IMR-90 (cell line): ENCODE data around the gene SERPINB5. TPM values are rescaled to one million over a fixed set of nuclear protein-coding genes. Genes with fewer than 3 reads are reported as not detected.

Experiments used
- ATAC-seq: fragments of 200-7000 bp; cut with Tn5 transposase; 2 replicates; pipeline ENCODE4 v1.9.1; 2020; ENCODE audit warnings: low read depth, mild to moderate bottlenecking, moderate library complexity
- BruUV-seq: library from RNA; stranded (reverse); fragments of 400-500 nt; replicated peaks from 2 replicates; lab custom pipeline; 2021; lab: Mats Ljungman, UMichigan
- CTCF ChIA-PET: fragments of 300-600 bp; formaldehyde crosslinking; extraction: SDS; loops from one replicate; lab custom pipeline; 2021; ENCODE audit warnings: antibody characterized with exemption; lab: Yijun Ruan, JAX
- POLR2A ChIA-PET: fragments of 300-600 bp; sonication (Branson Sonifier 250); formaldehyde crosslinking; loops from one replicate; lab custom pipeline; 2022; ENCODE audit warnings: antibody characterized with exemption; ENCODE audit not compliant: unreplicated experiment; lab: Charles Lee
- DNase-seq: peaks from one replicate; pipeline ENCODE4 v3.0.0; 2013
- H2AFZ ChIP-seq: replicated peaks from 2 replicates; pipeline ENCODE3; 2013; ENCODE audit warnings: low read length, mild to moderate bottlenecking; ENCODE audit not compliant: poor library complexity
- H2AK5ac ChIP-seq: 2 replicates; pipeline ENCODE4 v1.6.1; 2013; ENCODE audit warnings: low read depth, low read length, inconsistent platforms
- H2AK9ac ChIP-seq: replicated peaks from 2 replicates; pipeline ENCODE3; 2013; ENCODE audit warnings: mild to moderate bottlenecking, low read depth, low read length, moderate library complexity; ENCODE audit not compliant: poor library complexity
- H2BK120ac ChIP-seq: 2 replicates; pipeline ENCODE4 v1.6.1; 2013; ENCODE audit warnings: low read depth, low read length, inconsistent platforms
- H2BK15ac ChIP-seq: 3 replicates; pipeline ENCODE4 v1.6.1; 2013; ENCODE audit warnings: low read depth, low read length, inconsistent platforms
- H2BK20ac ChIP-seq: 2 replicates; pipeline ENCODE4 v1.6.1; 2013; ENCODE audit warnings: low read depth, mild to moderate bottlenecking, inconsistent platforms, low read length, moderate library complexity
- H2BK5ac ChIP-seq: 2 replicates; pipeline ENCODE4 v1.6.1; 2013; ENCODE audit warnings: mild to moderate bottlenecking, low read depth, low read length, inconsistent platforms; ENCODE audit not compliant: poor library complexity, severe bottlenecking
- H3K14ac ChIP-seq: replicated peaks from 2 replicates; pipeline ENCODE4 v1.6.1; 2013; ENCODE audit warnings: low read depth, low read length, inconsistent platforms
- H3K18ac ChIP-seq: 2 replicates; pipeline ENCODE4 v1.6.1; 2013; ENCODE audit warnings: low read depth, low read length, control low read depth
- H3K23ac ChIP-seq: 2 replicates; pipeline ENCODE4 v1.6.1; 2013; ENCODE audit warnings: low read depth, low read length, inconsistent platforms
- H3K27ac ChIP-seq: 2 replicates; pipeline ENCODE4 v1.5.1; 2013; ENCODE audit warnings: mild to moderate bottlenecking, control low read depth, low read length; ENCODE audit not compliant: insufficient read depth
- H3K27me3 ChIP-seq: 2 replicates; pipeline ENCODE4 v1.6.1; 2013; ENCODE audit warnings: low read length; ENCODE audit not compliant: control insufficient read depth, insufficient read depth
- H3K36me3 ChIP-seq: 2 replicates; pipeline ENCODE4 v1.6.1; 2013; ENCODE audit warnings: low read length, mixed read lengths; ENCODE audit not compliant: control insufficient read depth, insufficient read depth
- H3K4ac ChIP-seq: 2 replicates; pipeline ENCODE4 v1.6.1; 2013; ENCODE audit warnings: low read depth, low read length, inconsistent platforms
- H3K4me1 ChIP-seq: 2 replicates; pipeline ENCODE4 v1.6.1; 2013; ENCODE audit warnings: low read length, mixed read lengths; ENCODE audit not compliant: control insufficient read depth, insufficient read depth
- H3K4me2 ChIP-seq: 2 replicates; pipeline ENCODE4 v1.6.1; 2013; ENCODE audit warnings: low read depth, mild to moderate bottlenecking, control low read depth, low read length, moderate library complexity
- H3K4me3 ChIP-seq: 2 replicates; pipeline ENCODE4 v1.5.1; 2013; ENCODE audit warnings: low read depth, mild to moderate bottlenecking, control low read depth, low read length, moderate library complexity; ENCODE audit not compliant: insufficient read depth
- H3K56ac ChIP-seq: 2 replicates; pipeline ENCODE4 v1.6.1; 2013; ENCODE audit warnings: low read length, inconsistent platforms; ENCODE audit not compliant: insufficient read depth; ENCODE audit errors: extremely low read depth
- H3K79me1 ChIP-seq, 2 experiments: 2 replicates each; pipeline ENCODE4 v1.6.1; 2013; ENCODE audit warnings: low read length in 2 of 2, inconsistent platforms in 1 of 2, low read depth in 1 of 2
- H3K9ac ChIP-seq: 2 replicates; pipeline ENCODE4 v1.6.1; 2013; ENCODE audit warnings: low read depth, low read length, control low read depth
- H3K9me1 ChIP-seq: 2 replicates; pipeline ENCODE4 v1.6.1; 2013; ENCODE audit warnings: low read length, inconsistent platforms; ENCODE audit not compliant: insufficient read depth
- H3K9me3 ChIP-seq: 2 replicates; pipeline ENCODE4 v1.6.1; 2013; ENCODE audit warnings: low read length; ENCODE audit not compliant: control insufficient read depth, insufficient read depth
- H4K20me1 ChIP-seq: 2 replicates; pipeline ENCODE4 v1.6.1; 2013; ENCODE audit warnings: low read length, inconsistent platforms; ENCODE audit not compliant: insufficient read depth
- H4K5ac ChIP-seq: 2 replicates; pipeline ENCODE4 v1.6.1; 2013; ENCODE audit warnings: mild to moderate bottlenecking, low read depth, low read length, control low read depth
- H4K8ac ChIP-seq, 2 experiments: 2 replicates each; pipeline ENCODE4 v1.6.1; 2013; ENCODE audit warnings: low read depth in 2 of 2, low read length in 2 of 2, control low read depth in 1 of 2, inconsistent platforms in 1 of 2
- H4K91ac ChIP-seq: 2 replicates; pipeline ENCODE4 v1.6.1; 2013; ENCODE audit warnings: low read depth, low read length, inconsistent platforms; ENCODE audit not compliant: insufficient read depth
- BHLHE40 ChIP-seq: fragments of 150-350 bp; IDR thresholded peaks from 2 replicates; pipeline ENCODE4 v1.6.1; 2016; ENCODE audit warnings: mild to moderate bottlenecking, low read depth, low read length
- CEBPB ChIP-seq: IDR thresholded peaks from 2 replicates; pipeline ENCODE4 v1.6.1; 2012; ENCODE audit warnings: low read depth, low read length, improper control_type of control experiment
- CHD1 ChIP-seq: IDR thresholded peaks from 2 replicates; pipeline ENCODE4 v1.6.1; 2012; ENCODE audit warnings: low read depth, low read length, improper control_type of control experiment
- MAZ ChIP-seq: IDR thresholded peaks from 2 replicates; pipeline ENCODE4 v1.6.1; 2012; ENCODE audit warnings: low read depth, mild to moderate bottlenecking, low read length, improper control_type of control experiment, moderate library complexity, borderline replicate concordance
- MXI1 ChIP-seq: IDR thresholded peaks from 2 replicates; pipeline ENCODE4 v1.6.1; 2012; ENCODE audit warnings: low read depth, mild to moderate bottlenecking, low read length, moderate library complexity, borderline replicate concordance
- NFE2L2 ChIP-seq: fragments of 150-350 bp; IDR thresholded peaks from 2 replicates; pipeline ENCODE4 v1.6.1; 2016; ENCODE audit warnings: low read depth, mild to moderate bottlenecking, low read length
- RCOR1 ChIP-seq: IDR thresholded peaks from 2 replicates; pipeline ENCODE4 v1.6.1; 2012; ENCODE audit warnings: mild to moderate bottlenecking, low read length, improper control_type of control experiment; ENCODE audit not compliant: insufficient replicate concordance
- SMC3 ChIP-seq: fragments of 150-350 bp; IDR thresholded peaks from 2 replicates; pipeline ENCODE4 v1.6.1; 2016; ENCODE audit warnings: low read depth, mild to moderate bottlenecking, antibody characterized with exemption, low read length, moderate library complexity
- WGBS, 2 experiments: methylation state at CpG; one replicate each; pipeline versions ENCODE4 v1.1.5 to v1.1.7; 2013; ENCODE audit warnings: missing lambda C conversion rate in 2 of 2; ENCODE audit not compliant: insufficient read length in 1 of 2; ENCODE audit errors: extremely low coverage in 2 of 2; 5-methylcytosine and 5-hydroxymethylcytosine counted together
- dilution Hi-C: fragments of 300-500 bp; cut with HindIII; formaldehyde crosslinking; loops from one replicate; pipeline ENCODE4 v1.14.3; 2018; ENCODE audit warnings: low sequenced_read_pairs; ENCODE audit not compliant: unreplicated experiment
- in situ Hi-C: fragments of 300-500 bp; cut with MboI; formaldehyde crosslinking; loops from 3 replicates; pipeline ENCODE4 v1.14.3; 2019; ENCODE audit warnings: low sequenced_read_pairs, inconsistent platforms, mixed read lengths
- intact Hi-C: fragments of 100-400 bp; cut with micrococcal nuclease; formaldehyde crosslinking; loops from 2 replicates; pipeline ENCODE4 v1.10.0; 2022
- polyA plus RNA-seq, 3 experiments: library from polyadenylated mRNA; depleted of rRNA; stranded (reverse); fragments of >200 nt; gene quantifications; 2 replicates each; pipeline ENCODE4 v1.2.3, GENCODE V29; 2012; ENCODE audit warnings: low replicate concordance in 1 of 3
- total RNA-seq: library from RNA; depleted of rRNA; stranded (reverse); fragments of >200 nt; gene quantifications from 2 replicates; pipeline ENCODE4 v1.2.3, GENCODE V29; 2012
- TF ChIP-seq, protein P1 (sequence below): conservative IDR thresholded peaks from 2 replicates; pipeline ENCODE4 v1.5.1; 2012; ENCODE audit warnings: mild to moderate bottlenecking, low read depth, low read length, improper control_type of control experiment

Gene SERPINB5
- total and polyA plus RNA-seq, 2 of the 4 experiments (the other 2 are of a cell fraction), result not detected

- no peak for DNase-seq
- H3K18ac ChIP-seq, result no peak overlapping the region
- in situ Hi-C loops (loop anchor here (5.0 kb wide), 1 partner anchor 332 kb away; no protein-coding TSS in a partner anchor), dilution Hi-C loops (no loop called here), intact Hi-C loops (no loop called here)
- no peak overlapping the region for H2BK5ac ChIP-seq
- no peak overlapping the region for H3K14ac ChIP-seq
- H3K4me3 ChIP-seq, result no peak overlapping the region
- no peaks in the 10 kb centered on the region for H3K79me1 ChIP-seq
- H3K4me2 ChIP-seq, result no peak overlapping the region
- H3K9ac ChIP-seq, result no peak overlapping the region
- no peak overlapping the region for H3K23ac ChIP-seq
- no peaks in the 10 kb centered on the region for H3K9me3 ChIP-seq
- peak overlapping the region; percentile 54 for H2AFZ ChIP-seq
- no peak overlapping the region for H2BK120ac ChIP-seq
- H4K8ac ChIP-seq, result no peak overlapping the region
- no peak overlapping the region for H4K91ac ChIP-seq
- no peak overlapping the region for H3K27ac ChIP-seq
- TF ChIP-seq SMC3 (no peak), CHD1 (no peak), RCOR1 (no peak), MXI1 (no peak), NFE2L2 (no peak), BHLHE40 (no peak), MAZ (no peak), CEBPB (no peak)
- TF ChIP-seq, protein P1, sequence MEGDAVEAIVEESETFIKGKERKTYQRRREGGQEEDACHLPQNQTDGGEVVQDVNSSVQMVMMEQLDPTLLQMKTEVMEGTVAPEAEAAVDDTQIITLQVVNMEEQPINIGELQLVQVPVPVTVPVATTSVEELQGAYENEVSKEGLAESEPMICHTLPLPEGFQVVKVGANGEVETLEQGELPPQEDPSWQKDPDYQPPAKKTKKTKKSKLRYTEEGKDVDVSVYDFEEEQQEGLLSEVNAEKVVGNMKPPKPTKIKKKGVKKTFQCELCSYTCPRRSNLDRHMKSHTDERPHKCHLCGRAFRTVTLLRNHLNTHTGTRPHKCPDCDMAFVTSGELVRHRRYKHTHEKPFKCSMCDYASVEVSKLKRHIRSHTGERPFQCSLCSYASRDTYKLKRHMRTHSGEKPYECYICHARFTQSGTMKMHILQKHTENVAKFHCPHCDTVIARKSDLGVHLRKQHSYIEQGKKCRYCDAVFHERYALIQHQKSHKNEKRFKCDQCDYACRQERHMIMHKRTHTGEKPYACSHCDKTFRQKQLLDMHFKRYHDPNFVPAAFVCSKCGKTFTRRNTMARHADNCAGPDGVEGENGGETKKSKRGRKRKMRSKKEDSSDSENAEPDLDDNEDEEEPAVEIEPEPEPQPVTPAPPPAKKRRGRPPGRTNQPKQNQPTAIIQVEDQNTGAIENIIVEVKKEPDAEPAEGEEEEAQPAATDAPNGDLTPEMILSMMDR, result no peak
- no peaks in the 10 kb centered on the region for H4K20me1 ChIP-seq
- no peak overlapping the region for H3K4ac ChIP-seq
- H2AK5ac ChIP-seq, result no peak overlapping the region
- BruUV-seq, result no TSS peak
- 7% methylated on average over 3 of the region's 9 CpGs; no CpG with 5 or more reads in 1 of the 2 experiments for WGBS, 2 experiments
- no peaks in the 10 kb centered on the region for H3K4me1 ChIP-seq
- H3K36me3 ChIP-seq, result no peaks in the 10 kb centered on the region
- no peak overlapping the region for H2BK20ac ChIP-seq
- H3K9me1 ChIP-seq, result no peaks in the 10 kb centered on the region
- CTCF ChIA-PET, result interaction anchor here (0.6 to 5.4 kb wide), 9 partner anchors 9 to 419 kb away, joined by 3 to 47 read pairs (median 3); no protein-coding TSS in a partner anchor
- ATAC-seq, result no peak
- H3K56ac ChIP-seq, result no peak overlapping the region
- H4K5ac ChIP-seq, result no peak overlapping the region
- POLR2A ChIA-PET, result no interaction called here
- H2BK15ac ChIP-seq, result no peak overlapping the region
- no peak overlapping the region for H2AK9ac ChIP-seq
- H3K27me3 ChIP-seq, result peaks cover 15% of the 10 kb centered on the region
Measured at GRCh38 chr18:63514888-63515678, 38.3 kb downstream of the SERPINB5 start.
